Ovary (tissue), 9 donors: ENCODE data around the gene SORCS2. TPM values are rescaled to one million over a fixed set of nuclear protein-coding genes. Genes with fewer than 3 reads are reported as not detected.

Experiments
- DNase-seq, 5 donors: peaks; one replicate each; pipeline ENCODE4 v3.0.0-alpha.2; 2019 to 2020
- H3K27ac ChIP-seq, 2 donors: fragments of 200-600 bp; one replicate each; pipeline versions ENCODE4 v1.5.1 to v1.8.0; 2019 to 2022
- H3K27me3 ChIP-seq: fragments of 200-600 bp; one replicate; pipeline ENCODE4 v1.8.0; 2022
- H3K36me3 ChIP-seq: fragments of 200-600 bp; sonication (generic); one replicate; pipeline ENCODE4 v1.5.1; 2019
- H3K4me1 ChIP-seq: one replicate; pipeline ENCODE4 v1.8.1; 2013; ENCODE audit warnings: mild to moderate bottlenecking, moderate library complexity; ENCODE audit not compliant: insufficient read depth
- H3K4me3 ChIP-seq: fragments of 200-600 bp; sonication (generic); one replicate; pipeline ENCODE4 v1.5.1; 2017
- H3K9me3 ChIP-seq, 2 donors: fragments of 200-600 bp in 1 of 2; sonication (generic) in 1 of 2; one replicate each; pipeline versions ENCODE4 v1.5.1 to v1.8.1; 2013 to 2019; ENCODE audit warnings: mild to moderate bottlenecking in 1 of 2, moderate library complexity in 1 of 2
- CTCF ChIP-seq, 3 donors: fragments of 450-650 bp in 2 of 3; fragments of 200-600 bp in 1 of 3; IDR thresholded peaks; one replicate each; pipeline versions ENCODE4 v1.5.1 to v1.8.0; 2016 to 2022; ENCODE audit warnings: antibody characterized with exemption in 3 of 3, mild to moderate bottlenecking in 1 of 3
- EP300 ChIP-seq: sonication (generic); formaldehyde crosslinking; IDR thresholded peaks from one replicate; pipeline ENCODE4 v1.6.1; 2017; ENCODE audit warnings: antibody characterized with exemption
- POLR2A ChIP-seq: fragments of 450-650 bp; IDR thresholded peaks from one replicate; pipeline ENCODE4 v1.6.1; 2017; ENCODE audit warnings: antibody characterized with exemption, mild to moderate bottlenecking, moderate library complexity
- WGBS, 3 donors: extraction: QIAGEN DNeasy Blood & Tissue Kit in 1 of 3; methylation state at CpG; one replicate each; pipeline versions ENCODE4 v1.1.5 to v1.1.7; 2013 to 2017; 5-methylcytosine and 5-hydroxymethylcytosine counted together
- intact Hi-C, 4 donors: fragments of 100-400 bp; cut with DNase I; formaldehyde crosslinking; loops; one replicate each; pipeline versions ENCODE4 v1.11.0 to v1.15.1; 2022 to 2023
- polyA plus RNA-seq, 2 donors: library from polyadenylated mRNA; stranded (reverse); fragments of 200-250 nt in 1 of 2; fragments of 350-450 nt in 1 of 2; fragmentation: Illumina TruSeq in 1 of 2; extraction: RNeasy Lipid Tissue Mini Kit (QIAGEN cat#74804) in 1 of 2; gene quantifications; one replicate each; pipeline ENCODE4 v1.2.3, GENCODE V29; 2013 to 2014
- total RNA-seq, 7 donors: library from RNA; depleted of rRNA in 2 of 7; stranded (reverse); fragments of >200 nt in 2 of 7; fragmentation: NEBNext Ultra II Directional in 3 of 7; extraction: Animal tissue kit (Norgen Biotek cat#: 25700) in 3 of 7; gene quantifications; one replicate each; pipeline versions ENCODE4 v1.1.0 to v1.2.4, GENCODE V29; 2016 to 2023
- donor health status: DM: no; HTN: no; CAD: no; lungs with moderate emphysema.
- donor health status: DM: no; HTN: no; CAD: no.
- donor health status: Bipolar disorder and iron deficiency.
- donor health status: DM: yes; HTN: yes; CAD: no.
- donor health status: DM: no; HTN: no; CAD: no.
- donor health status: DM: yes; HTN: yes; CAD: no.

The SORCS2 gene
- total and polyA plus RNA-seq, 9 donors, result 0.60 to 23.9 (median 7.1) TPM

DNA sequence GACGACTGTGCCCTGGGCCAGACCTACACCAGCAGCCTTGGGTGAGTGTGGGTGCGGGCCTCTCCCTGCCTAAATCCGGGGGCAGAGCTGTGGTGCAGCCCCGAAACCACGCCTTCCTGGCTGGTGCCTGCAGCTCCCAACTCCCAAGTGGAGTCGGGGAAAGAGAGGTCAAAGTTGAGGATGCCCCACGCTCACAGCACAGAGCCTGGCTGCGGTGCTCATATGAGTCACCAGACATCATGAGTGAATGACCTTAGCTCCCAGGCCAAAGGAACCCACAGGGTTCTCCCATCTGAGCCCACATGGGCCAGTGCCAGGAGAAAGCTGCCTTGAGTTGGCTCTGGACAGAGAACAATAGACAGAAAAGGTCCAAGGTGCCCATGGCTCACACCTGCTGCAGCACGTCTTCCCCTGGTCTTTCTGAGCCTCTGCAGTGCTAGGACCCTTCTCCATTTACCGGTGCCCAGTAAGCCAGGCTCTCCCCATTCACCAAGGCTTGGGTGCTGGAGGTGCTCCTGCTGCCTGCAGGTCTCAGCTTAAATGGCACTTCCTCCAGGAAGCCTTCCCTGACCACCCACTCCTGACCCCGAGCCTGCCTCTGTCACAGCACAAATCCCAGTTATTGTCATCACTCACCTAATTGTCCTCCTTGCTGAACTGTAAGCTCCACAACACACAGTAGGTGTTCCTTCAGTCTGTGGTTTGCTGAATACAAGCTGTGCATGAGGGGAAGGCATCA is 523.1 kb downstream of the SORCS2 start:
- no peak for DNase-seq
- H3K4me3 ChIP-seq, result no peak overlapping the region
- H3K27ac ChIP-seq, result no peak overlapping the region
- no peak for TF ChIP-seq EP300
- no peak for TF ChIP-seq POLR2A
- TF ChIP-seq CTCF (IDR thresholded peaks at IDR 0.05), result no peak
- no peaks in the 10 kb centered on the region for H3K36me3 ChIP-seq
- peaks cover 2% of the 10 kb centered on the region for H3K4me1 ChIP-seq
- WGBS, 3 donors, result 81 to 87% (median 86%) methylated on average over 11 of the region's 11 CpGs
- H3K9me3 ChIP-seq, result no peaks in the 10 kb centered on the region
- no peaks in the 10 kb centered on the region for H3K27me3 ChIP-seq
- intact Hi-C loops, result loop anchor here in 3 of 4 donors (5.0 to 10.0 kb wide), 3 partner anchors 251 to 523 kb away; partner anchors contain the start of gene SORCS2 (in 1 of the 3)

GRCh38 chr4:7716010-7716721 is 523.8 kb downstream of the SORCS2 start:
- no peak for DNase-seq
- TF ChIP-seq EP300, result no peak
- TF ChIP-seq CTCF (IDR thresholded peaks at IDR 0.05), result no peak
- Histone ChIP-seq H3K4me3 (no peak overlapping the region), H3K4me1 (peaks cover 2% of the 10 kb centered on the region), H3K36me3 (no peaks in the 10 kb centered on the region), H3K27ac (no peak overlapping the region), H3K27me3 (no peaks in the 10 kb centered on the region), H3K9me3 (no peaks in the 10 kb centered on the region)
- 81 to 85% (median 82%) methylated on average over 6 of the region's 6 CpGs for WGBS, 3 donors
- intact Hi-C loops, result loop anchor here in 3 of 4 donors (5.0 to 10.0 kb wide), 3 partner anchors 251 to 524 kb away; partner anchors contain the start of gene SORCS2 (in 1 of the 3)

DNA sequence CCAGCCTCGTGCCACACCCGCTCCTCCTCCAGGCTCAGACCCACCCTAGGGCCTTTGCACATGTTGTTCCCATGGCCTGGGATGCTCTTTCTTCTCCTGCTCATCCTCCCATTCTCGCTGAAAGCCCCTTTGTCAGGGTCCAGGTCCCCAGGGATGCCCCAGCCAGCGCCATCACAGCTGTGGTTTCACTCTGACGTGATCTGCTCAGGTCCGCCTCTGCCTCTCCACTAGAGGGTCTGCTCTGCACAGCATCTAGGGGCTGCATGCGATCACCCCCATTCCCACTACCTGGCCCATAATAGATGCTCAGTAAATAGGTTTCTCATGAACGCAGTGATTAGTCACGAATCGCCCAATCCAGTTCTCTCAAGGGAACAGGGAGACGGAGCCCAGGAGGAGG is 524.8 kb downstream of the SORCS2 start:
- Histone ChIP-seq H3K27me3 (no peaks in the 10 kb centered on the region), H3K9me3 (no peaks in the 10 kb centered on the region), H3K4me3 (no peak overlapping the region), H3K27ac (no peak overlapping the region), H3K36me3 (no peaks in the 10 kb centered on the region), H3K4me1 (peaks cover 2% of the 10 kb centered on the region)
- WGBS, 3 donors, result 93 to 95% (median 93%) methylated on average over 11 of the region's 11 CpGs
- intact Hi-C loops, result loop anchor here in 3 of 4 donors (5.0 to 10.0 kb wide), 3 partner anchors 252 to 525 kb away; partner anchors contain the start of gene SORCS2 (in 1 of the 3)
- no peak for DNase-seq
- TF ChIP-seq CTCF (IDR thresholded peaks at IDR 0.05) (no peak), POLR2A (no peak), EP300 (no peak)

DNA sequence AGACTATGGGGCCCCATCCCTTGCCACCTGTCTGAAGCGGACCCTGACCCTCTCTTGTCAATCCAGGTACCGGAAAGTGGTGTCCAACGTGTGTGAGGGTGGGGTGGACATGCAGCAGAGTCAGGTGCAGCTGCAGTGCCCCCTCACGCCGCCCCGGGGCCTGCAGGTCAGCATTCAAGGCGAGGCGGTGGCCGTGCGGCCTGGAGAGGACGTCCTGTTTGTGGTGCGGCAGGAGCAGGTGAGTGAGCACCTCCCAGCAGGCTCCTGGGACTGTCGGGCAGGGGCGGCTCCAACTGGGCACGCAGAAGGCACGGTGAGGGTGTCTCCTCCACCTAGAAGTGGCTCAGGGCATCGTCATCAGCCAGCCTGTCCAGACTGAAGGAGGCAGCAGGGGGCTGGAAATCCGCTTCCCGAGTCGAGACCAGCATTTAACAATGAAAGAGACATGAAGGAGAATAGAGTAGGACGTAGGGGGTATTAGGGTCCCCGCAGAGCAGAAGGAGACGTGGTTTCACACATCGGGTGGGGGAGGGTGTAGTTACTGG is 525.7 kb downstream of the SORCS2 start:
- peaks cover 2% of the 10 kb centered on the region for H3K4me1 ChIP-seq
- H3K9me3 ChIP-seq, result no peaks in the 10 kb centered on the region
- H3K4me3 ChIP-seq, result no peak overlapping the region
- no peak overlapping the region for H3K27ac ChIP-seq
- TF ChIP-seq CTCF (IDR thresholded peaks at IDR 0.05) (no peak), EP300 (no peak), POLR2A (no peak)
- intact Hi-C loops, result loop anchor here (2.0 to 10.0 kb wide), 5 partner anchors 253 to 526 kb away; partner anchors contain the start of gene SORCS2 (in 2 of the 4)
- no peaks in the 10 kb centered on the region for H3K27me3 ChIP-seq
- no peak for DNase-seq
- H3K36me3 ChIP-seq, result no peaks in the 10 kb centered on the region
- 81 to 87% (median 82%) methylated on average over 24 of the region's 24 CpGs for WGBS, 3 donors
